HFF-Myc (cell line): ENCODE results near the gene CCDC47.

Experiments
- DNase-seq: peaks from one replicate; pipeline ENCODE4 v3.0.0-alpha.2; 2011; ENCODE audit warnings: low read depth; ENCODE audit errors: extremely low read depth
- H3K4me3 ChIP-seq: replicated peaks from 2 replicates; pipeline ENCODE4 v1.5.1; 2011; ENCODE audit warnings: low read depth, mild to moderate bottlenecking, control low read depth, low read length
- TF ChIP-seq, protein P1 (sequence below): IDR thresholded peaks from 2 replicates; pipeline ENCODE4 v1.5.1; 2012; ENCODE audit warnings: mild to moderate bottlenecking, low read depth, low read length, control low read depth; ENCODE audit errors: missing control alignments

The CCDC47 gene

GRCh38 chr17:63695889-63696288 lies 77.5 kb downstream of the CCDC47 start:
- TF ChIP-seq, protein P1, sequence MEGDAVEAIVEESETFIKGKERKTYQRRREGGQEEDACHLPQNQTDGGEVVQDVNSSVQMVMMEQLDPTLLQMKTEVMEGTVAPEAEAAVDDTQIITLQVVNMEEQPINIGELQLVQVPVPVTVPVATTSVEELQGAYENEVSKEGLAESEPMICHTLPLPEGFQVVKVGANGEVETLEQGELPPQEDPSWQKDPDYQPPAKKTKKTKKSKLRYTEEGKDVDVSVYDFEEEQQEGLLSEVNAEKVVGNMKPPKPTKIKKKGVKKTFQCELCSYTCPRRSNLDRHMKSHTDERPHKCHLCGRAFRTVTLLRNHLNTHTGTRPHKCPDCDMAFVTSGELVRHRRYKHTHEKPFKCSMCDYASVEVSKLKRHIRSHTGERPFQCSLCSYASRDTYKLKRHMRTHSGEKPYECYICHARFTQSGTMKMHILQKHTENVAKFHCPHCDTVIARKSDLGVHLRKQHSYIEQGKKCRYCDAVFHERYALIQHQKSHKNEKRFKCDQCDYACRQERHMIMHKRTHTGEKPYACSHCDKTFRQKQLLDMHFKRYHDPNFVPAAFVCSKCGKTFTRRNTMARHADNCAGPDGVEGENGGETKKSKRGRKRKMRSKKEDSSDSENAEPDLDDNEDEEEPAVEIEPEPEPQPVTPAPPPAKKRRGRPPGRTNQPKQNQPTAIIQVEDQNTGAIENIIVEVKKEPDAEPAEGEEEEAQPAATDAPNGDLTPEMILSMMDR = no peak
- H3K4me3 ChIP-seq = no peak overlapping the region
- DNase-seq = no peak
